H4 (cell line): ENCODE measurements around the gene TBC1D4. TPM values are rescaled to one million over a fixed set of nuclear protein-coding genes. Genes with fewer than 3 reads are reported as not detected.

ENCODE experiments used
- DNase-seq: peaks from one replicate; pipeline ENCODE4 v3.0.0-alpha.2; 2015; ENCODE audit warnings: low spot score
- total RNA-seq: library from RNA; depleted of rRNA; stranded (reverse); fragments of >200 nt; shearing (Covaris generic); gene quantifications from 2 replicates; pipeline ENCODE4 v1.2.3, GENCODE V29; 2014

The TBC1D4 gene
- total RNA-seq, 1 experiment from 2014 or later: 4.1 TPM

- DNase-seq: no peak
Measured at GRCh38 chr13:75418186-75418843, 63.7 kb downstream of the TBC1D4 start.

GRCh38 chr13:75417656-75418055 is 64.3 kb downstream of the TBC1D4 start:
- no peak for DNase-seq

GRCh38 chr13:75417012-75417384 is 65.0 kb downstream of the TBC1D4 start:
- DNase-seq: no peak

GRCh38 chr13:75416327-75417011 is 65.5 kb downstream of the TBC1D4 start:
- no peak for DNase-seq

- peak; percentile 60 for DNase-seq
Measured at GRCh38 chr13:75415694-75416093, 66.3 kb downstream of the TBC1D4 start.

- peak; percentile 4 for DNase-seq
Measured at GRCh38 chr13:75415171-75415570, 66.8 kb downstream of the TBC1D4 start.

GRCh38 chr13:75414036-75414827 is 67.7 kb downstream of the TBC1D4 start:
- no peak for DNase-seq

- no peak for DNase-seq
Measured at GRCh38 chr13:75411924-75412537, 69.9 kb downstream of the TBC1D4 start.

- DNase-seq: no peak
Measured at GRCh38 chr13:75410207-75410606, 71.8 kb downstream of the TBC1D4 start.

- no peak for DNase-seq
Measured at GRCh38 chr13:75407998-75408397, 74.0 kb downstream of the TBC1D4 start.

- no peak for DNase-seq
Measured at GRCh38 chr13:75407473-75407872, 74.5 kb downstream of the TBC1D4 start.

- no peak for DNase-seq
Measured at GRCh38 chr13:75405976-75406703, 75.8 kb downstream of the TBC1D4 start.

GRCh38 chr13:75404726-75405125 is 77.2 kb downstream of the TBC1D4 start:
- no peak for DNase-seq

- DNase-seq: no peak
Measured at GRCh38 chr13:75402787-75403186, 79.2 kb downstream of the TBC1D4 start.

- no peak for DNase-seq
Measured at GRCh38 chr13:75400775-75401174, 81.2 kb downstream of the TBC1D4 start.

GRCh38 chr13:75399879-75400217 is 82.1 kb downstream of the TBC1D4 start:
- no peak for DNase-seq

- DNase-seq: peak; percentile 7
Measured at GRCh38 chr13:75399168-75399878, 82.6 kb downstream of the TBC1D4 start.

- DNase-seq: no peak
Measured at GRCh38 chr13:75398072-75398471, 83.9 kb downstream of the TBC1D4 start.

GRCh38 chr13:75395901-75396300 is 86.1 kb downstream of the TBC1D4 start:
- no peak for DNase-seq

GRCh38 chr13:75395066-75395465 is 86.9 kb downstream of the TBC1D4 start:
- DNase-seq: no peak
